Measurements from ENCODE around the gene CREB3L1.

CREB3L1 gene

DNA sequence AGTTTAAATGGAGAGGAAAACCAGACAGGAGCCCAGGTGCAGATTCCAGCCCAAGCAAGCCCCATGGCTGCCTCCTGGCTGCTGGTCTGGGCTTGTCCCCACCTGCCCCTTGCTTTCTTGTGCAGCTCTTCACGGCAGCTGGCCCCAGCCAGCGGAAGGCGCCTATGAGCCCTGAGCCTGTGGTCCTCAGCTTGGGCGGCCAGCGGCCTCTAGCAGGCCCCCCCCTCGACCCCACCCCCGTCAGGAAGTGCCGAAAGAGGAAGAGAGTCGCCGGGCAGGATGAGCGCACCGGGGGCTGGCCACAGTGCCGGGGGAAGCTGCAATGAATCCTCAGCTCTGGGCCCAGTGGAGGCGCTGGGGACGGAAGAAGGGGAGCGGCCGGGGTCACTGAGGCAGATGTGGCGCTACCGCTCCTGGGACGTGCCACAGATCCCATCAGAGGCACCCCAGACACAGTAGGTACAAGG is 67.7 kb downstream of the CREB3L1 start:
- no peak for DNase-seq (ENCODE audit: low read depth in 2 of 2)

DNA sequence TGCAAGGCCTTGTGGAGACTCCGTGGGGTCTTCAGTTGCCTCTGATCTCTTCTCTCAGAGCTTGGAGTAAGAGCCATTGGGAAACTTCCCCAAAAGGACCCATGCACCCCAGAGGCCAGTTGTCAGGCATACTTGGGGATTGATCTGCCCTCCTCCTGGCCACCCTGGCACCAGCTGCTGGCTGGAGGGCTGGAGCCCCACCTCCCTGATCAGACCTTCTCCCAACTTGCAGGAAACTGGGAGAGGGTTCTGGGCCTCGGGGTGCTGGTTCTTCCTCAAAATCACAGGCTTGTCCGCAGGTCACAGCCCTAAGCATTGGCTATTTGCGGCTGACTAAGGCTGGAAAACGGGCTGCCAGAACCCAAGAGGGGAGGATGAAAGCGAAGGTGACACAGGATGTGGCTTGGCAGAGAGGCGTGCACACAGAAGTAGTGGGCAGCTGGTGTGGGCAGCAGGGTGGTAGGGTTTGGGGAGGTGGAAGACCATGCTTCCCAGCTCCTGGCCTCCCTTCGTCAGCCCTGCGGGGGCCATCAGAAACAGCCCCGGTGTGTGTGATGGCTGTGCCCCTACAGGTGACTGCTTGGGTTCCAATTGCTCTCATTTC is 68.5 kb downstream of the CREB3L1 start:
- DNase-seq (ENCODE audit: low read depth in 2 of 2) = no peak

DNA sequence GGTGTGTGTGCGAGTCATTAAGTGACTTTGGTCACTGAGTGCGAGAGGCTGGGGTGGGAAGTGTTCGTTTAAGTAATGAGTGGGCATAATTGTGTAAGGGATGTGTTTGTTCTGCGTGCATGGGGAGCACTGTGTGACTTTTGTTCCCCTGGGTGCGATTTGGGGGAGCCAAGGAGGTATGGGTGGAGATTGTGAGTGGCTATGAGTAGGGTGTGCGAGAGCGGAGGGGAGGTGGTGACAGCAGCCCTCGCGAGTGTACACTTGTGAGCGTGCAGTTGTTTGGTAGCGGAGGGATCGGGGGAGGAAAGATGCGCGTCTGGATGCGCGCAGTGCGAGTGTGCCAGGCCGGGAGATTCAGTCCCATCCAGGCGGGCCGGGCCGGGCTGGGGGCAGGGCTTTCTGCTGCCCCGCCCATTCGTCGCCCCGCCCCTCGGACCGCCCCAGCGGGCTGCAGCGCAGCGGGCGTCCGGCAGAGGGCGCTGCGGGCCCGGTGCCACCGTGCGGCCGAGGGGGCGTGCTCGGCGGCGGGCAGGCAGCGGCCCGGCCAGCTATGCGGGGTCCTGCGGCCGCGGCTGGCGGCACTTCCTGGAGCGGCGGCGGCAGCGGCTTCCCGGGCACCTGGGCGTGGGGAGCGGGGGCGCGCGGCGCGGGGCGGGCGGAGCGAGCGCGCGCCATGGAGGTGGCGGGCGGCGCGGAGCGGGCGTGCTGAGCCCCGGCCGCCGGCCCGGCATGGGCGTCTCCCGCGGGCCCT is 69.6 kb downstream of the CREB3L1 start, which contains the start of gene DGKZ:
Gene DGKZ (plus strand): TSS at position 578 of the 751 bp plus-strand sequence. CDS start 197 bp downstream, outside the sequence.
- peak; percentile 81 to 87 for DNase-seq (ENCODE audit: low read depth in 2 of 2)

- no peak for DNase-seq (ENCODE audit: low read depth in 2 of 2)
These were observed 70.3 kb downstream of the CREB3L1 start for GRCh38 chr11:46347637-46348311.

GRCh38 chr11:46348566-46349401 is 71.3 kb downstream of the CREB3L1 start:
- DNase-seq (ENCODE audit: low read depth in 2 of 2) = no peak

DNA sequence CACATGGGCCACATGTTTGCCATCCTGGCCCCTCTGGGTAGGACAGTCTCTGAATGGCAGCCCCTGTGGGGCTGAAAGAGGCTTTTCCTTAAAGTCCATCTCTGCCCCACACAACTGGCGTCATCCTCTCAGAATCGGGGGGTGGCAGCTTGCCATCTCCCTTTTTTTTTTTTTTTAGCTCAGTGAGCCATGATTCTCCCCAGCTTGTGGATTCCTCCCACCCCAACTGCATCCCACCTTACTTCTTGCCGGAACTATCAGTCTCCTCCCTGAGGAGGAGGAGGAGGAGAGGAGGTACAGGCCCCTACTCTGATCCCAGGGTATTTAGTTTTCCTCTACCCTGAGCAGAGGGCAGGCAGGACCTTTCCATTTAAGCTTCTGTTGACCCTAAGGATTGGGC is 73.2 kb downstream of the CREB3L1 start:
- no peak for DNase-seq (ENCODE audit: low read depth in 2 of 2)

DNA sequence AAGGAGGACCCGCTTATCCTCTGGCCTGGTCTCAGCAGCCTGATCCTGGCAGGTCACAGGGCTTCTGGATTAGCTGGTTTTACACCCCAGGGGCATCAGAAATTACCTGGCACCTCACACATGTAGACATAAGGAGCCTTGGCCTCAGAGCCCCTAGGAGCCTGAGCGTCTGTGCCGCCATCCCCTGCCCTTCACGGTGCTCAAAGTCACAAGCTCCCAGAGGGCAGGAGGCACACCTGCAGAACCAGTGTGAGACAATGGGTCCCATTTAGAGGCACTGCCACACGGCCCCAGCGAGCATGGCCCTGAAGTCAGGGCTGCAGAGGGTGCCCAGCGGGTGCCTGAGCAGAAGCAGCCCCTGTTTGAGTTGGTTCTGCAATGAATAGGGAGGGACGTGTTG is 73.7 kb downstream of the CREB3L1 start:
- DNase-seq (ENCODE audit: low read depth in 2 of 2) = no peak

GRCh38 chr11:46351606-46352005 is 74.1 kb downstream of the CREB3L1 start:
- DNase-seq (ENCODE audit: low read depth in 2 of 2) = no peak

DNA sequence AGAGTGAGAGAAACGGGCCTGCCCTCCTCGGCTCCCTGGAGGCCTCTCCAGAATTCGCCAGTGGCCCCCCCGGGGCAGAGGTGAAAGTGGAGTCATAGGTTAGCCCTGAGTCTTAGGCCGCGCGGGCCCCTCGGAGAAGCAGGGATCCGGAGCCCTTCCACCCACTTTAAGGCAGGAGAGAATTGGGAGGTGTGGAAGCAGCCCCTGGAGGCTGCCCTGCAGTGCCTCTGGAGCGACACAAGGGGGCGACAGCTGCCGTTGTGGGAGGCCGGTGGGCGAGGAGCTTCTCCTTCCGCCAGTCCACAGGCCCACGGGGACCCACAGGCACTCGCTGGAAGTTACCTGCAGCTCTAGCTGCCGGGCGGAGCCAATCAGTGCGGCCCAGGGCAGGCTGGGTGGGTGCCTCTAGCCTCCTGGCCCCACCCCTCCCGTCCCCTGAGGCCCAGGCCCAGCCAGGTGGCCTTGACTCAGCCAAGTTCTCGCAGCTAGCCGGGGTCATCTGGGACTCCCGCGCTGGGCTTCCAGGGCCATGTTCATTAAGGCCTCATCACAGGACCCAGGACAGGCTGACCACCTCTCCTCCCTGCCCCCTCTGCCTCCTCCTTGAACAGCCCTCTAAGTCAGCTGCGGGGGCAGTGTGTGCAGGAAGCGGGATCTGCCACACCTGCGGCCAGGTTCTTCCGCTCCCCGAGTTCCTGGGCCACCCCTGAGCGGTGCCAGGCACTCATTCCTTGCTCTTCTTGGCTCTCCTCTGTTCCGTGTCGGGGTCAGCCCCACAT is 74.8 kb downstream of the CREB3L1 start:
- peak; percentile 57 to 61 for DNase-seq (ENCODE audit: low read depth in 2 of 2)

GRCh38 chr11:46353698-46354097 is 76.2 kb downstream of the CREB3L1 start:
- peak in 1 of 2 donors; percentile 67 for DNase-seq (ENCODE audit: low read depth in 2 of 2)

DNA sequence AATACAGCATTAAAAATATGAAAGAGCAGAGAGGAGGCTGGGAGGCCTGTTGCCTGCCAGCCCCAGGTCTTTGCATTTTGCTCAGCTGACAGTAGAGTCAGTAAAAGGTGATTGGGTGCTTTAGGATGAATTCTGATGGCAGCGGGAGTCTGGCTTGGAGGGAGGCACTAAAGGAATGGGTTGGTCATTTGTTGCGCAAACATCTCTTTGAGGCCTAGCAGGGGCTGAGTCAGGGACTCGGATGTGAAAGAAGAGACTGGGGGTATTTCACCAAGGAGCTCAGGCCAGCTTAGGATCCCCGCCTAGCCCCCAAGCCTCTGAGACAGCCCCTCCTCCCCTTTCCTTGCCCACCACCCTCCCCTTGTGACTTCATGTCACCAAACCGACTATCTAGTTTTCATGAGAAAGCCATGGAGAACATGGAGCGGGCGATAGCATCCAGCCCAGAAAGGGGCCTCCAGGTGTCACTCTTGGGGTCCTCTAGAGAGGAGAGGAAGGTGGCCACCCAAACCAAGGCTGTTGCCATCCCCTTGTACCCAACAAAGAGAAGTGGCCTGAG is 79.5 kb downstream of the CREB3L1 start:
- DNase-seq (ENCODE audit: low read depth in 2 of 2) = no peak

DNA sequence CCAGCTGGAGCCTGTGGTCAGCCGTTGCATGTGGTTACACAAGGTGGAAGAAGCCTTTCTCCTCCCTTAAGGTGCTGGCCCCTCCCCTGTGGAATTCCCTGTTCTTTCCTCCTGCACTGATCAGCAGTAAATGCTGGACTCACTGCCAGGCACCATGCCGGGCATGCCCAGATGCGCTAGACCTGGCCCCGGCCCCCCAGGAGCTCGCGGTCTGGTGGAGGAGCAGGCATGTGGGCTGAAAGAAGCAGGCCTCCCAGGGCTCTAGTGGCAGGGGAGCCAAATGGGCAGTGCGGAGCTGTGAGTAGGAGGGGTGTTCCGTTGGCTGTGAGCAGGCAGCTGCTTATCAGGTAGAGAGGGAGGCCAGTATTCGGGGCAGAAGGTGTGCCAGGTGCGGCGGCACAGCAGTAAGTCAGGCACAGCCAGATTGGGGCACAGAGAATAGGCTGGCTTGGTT is 80.0 kb downstream of the CREB3L1 start:
- DNase-seq (ENCODE audit: low read depth in 2 of 2) = no peak

- no peak for DNase-seq (ENCODE audit: low read depth in 2 of 2)
These were observed 82.5 kb downstream of the CREB3L1 start for GRCh38 chr11:46359953-46360352.

- no peak for DNase-seq (ENCODE audit: low read depth in 2 of 2)
These were observed 83.4 kb downstream of the CREB3L1 start for GRCh38 chr11:46360878-46361277.

DNA sequence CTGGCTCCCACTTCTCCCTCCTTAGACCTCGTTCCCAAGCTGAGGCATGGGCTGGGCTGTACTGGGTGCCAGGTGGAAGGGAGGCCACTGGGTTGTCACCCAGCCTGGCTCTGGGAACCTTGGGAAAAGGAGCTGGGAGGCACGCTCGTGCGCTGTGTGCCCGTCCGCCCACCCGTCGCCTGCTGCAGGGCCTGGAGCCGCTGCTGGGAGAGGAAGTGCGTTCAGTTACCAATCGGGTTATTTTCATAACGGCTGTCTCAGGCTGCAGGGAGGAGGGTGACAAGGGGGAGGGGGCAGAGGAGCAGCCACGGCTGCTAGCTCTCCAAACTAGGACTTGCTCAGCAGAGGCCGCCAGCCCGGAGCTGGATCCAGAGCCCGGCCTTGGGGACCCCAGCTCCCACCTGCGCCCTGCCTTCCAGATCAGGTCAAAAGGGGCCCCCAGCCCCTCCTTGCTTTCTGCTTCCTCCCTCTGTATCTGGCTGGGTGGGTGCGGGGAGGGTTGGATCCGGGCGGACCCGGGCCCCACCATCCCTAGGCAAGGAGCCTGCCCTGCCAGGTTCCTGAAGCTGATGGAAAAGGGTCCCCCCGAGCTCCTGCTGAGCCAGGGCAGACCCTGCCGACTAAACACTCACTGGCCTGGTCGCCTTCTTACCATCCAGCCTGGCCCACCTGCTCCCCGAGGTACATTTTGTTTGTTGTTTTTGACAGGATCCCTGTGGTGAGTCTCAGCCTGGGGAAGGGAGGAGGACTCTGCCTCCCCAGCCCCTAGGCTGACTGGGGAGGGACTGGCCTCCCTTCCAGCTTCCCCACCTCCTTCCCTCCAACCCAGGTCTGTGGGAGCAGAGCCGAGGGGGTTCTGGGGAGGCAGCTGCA is 84.1 kb downstream of the CREB3L1 start:
- peak in 1 of 2 donors; percentile 49 for DNase-seq (ENCODE audit: low read depth in 2 of 2)

GRCh38 chr11:46362156-46363030 is 84.9 kb downstream of the CREB3L1 start:
- DNase-seq (ENCODE audit: low read depth in 2 of 2) = no peak

DNA sequence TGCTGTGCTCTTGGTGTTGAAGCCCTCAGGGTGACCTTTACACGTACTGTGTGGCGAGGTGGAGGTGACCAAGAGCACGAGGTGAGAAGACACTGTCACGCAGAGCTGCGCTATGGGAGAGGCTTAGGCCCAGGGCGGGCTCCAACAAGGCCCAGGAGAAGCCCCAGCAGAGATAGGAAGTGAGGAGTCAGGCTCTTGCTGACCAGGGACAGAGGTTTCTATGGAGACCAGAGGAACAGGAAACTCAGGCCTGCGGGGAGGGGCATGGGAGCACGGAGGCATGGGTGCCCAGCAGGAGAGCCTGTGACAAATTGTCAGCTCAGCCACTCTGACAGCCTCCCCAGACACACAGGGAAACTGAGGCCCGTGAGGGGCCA is 85.6 kb downstream of the CREB3L1 start:
- DNase-seq (ENCODE audit: low read depth in 2 of 2) = no peak

DNA sequence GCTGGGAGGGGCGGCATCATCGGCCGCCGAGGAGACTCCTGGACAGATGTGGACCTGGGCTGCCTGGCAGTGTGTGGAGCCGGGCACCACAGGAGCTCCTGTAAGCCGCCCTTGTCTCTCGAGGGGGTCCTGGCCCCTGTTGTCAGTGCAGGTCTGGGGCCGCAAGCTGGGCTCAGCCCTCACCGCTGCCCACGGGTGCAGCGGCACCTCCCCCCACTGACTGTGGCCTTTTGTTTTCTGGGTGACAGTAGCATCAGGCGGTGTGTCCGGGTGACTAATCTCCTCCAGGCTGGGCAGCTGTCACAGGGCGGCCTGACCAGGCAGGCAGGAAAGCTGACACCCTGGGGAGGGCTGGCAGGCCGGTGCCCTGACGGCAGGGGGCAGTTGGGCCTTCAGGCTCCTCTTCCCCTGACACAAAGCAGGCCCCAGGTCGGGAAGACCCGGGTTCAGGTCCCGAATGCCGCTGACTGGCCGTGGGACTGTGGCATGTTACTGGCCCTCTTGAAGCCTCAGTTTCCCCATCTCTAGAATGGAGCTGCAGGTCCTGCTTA is 86.1 kb downstream of the CREB3L1 start:
- no peak for DNase-seq (ENCODE audit: low read depth in 2 of 2)
